Fibroblast of lung (primary cell): ENCODE results near the gene PPP4R3B. TPM values are rescaled to one million over a fixed set of nuclear protein-coding genes. Genes with fewer than 3 reads are reported as not detected.
"Not testable (repeated sequence)": the region's sequence is repeated elsewhere in the genome, so short reads cannot be mapped to it uniquely, and the experiment has no call there.

Experiments used
- DNase-seq, 2 donors: peaks; one replicate each; pipeline versions ENCODE4 v3.0.0 to v3.0.0-alpha.2; 2010; ENCODE audit warnings: low read depth in 2 of 2
- H2AFZ ChIP-seq: 2 replicates; pipeline ENCODE4 v1.5.1; 2012; ENCODE audit warnings: low read length, control low read depth, inconsistent platforms
- H3K27ac ChIP-seq: 2 replicates; pipeline ENCODE4 v1.5.1; 2011; ENCODE audit warnings: low read length, control low read depth; ENCODE audit not compliant: insufficient read depth
- H3K27me3 ChIP-seq: 2 replicates; pipeline ENCODE4 v1.5.1; 2011; ENCODE audit warnings: mild to moderate bottlenecking, low read length; ENCODE audit not compliant: control insufficient read depth, insufficient read depth
- H3K36me3 ChIP-seq: 2 replicates; pipeline ENCODE4 v1.5.1; 2011; ENCODE audit warnings: low read length; ENCODE audit not compliant: control insufficient read depth, insufficient read depth
- H3K4me1 ChIP-seq: 2 replicates; pipeline ENCODE4 v1.5.1; 2011; ENCODE audit warnings: low read length; ENCODE audit not compliant: control insufficient read depth, insufficient read depth; ENCODE audit errors: extremely low read depth
- H3K4me2 ChIP-seq: 2 replicates; pipeline ENCODE4 v1.5.1; 2011; ENCODE audit warnings: low read length, control low read depth; ENCODE audit not compliant: insufficient read depth; ENCODE audit errors: extremely low read depth
- H3K4me3 ChIP-seq, 4 experiments: fragments of 200-600 bp in 1 of 4; sonication (generic) in 1 of 4; replicated peaks in 1 of 4; 2 replicates each; pipeline ENCODE4 v1.5.1; 2011 to 2016; ENCODE audit warnings: low read length in 4 of 4, low read depth in 3 of 4, mild to moderate bottlenecking in 3 of 4, control low read depth in 2 of 4, inconsistent platforms in 1 of 4, mixed read lengths in 1 of 4; ENCODE audit not compliant: insufficient read depth in 1 of 4; ENCODE audit errors: control extremely low read depth in 1 of 4
- H3K79me2 ChIP-seq: 2 replicates; pipeline ENCODE4 v1.5.1; 2012; ENCODE audit warnings: mild to moderate bottlenecking, low read length, inconsistent platforms; ENCODE audit not compliant: control insufficient read depth, insufficient read depth
- H3K9ac ChIP-seq: 2 replicates; pipeline ENCODE4 v1.5.1; 2011; ENCODE audit warnings: mild to moderate bottlenecking, low read length, control low read depth; ENCODE audit not compliant: insufficient read depth
- H3K9me3 ChIP-seq: 2 replicates; pipeline ENCODE4 v1.5.1; 2012; ENCODE audit warnings: low read depth, low read length; ENCODE audit not compliant: control insufficient read depth, insufficient read depth
- H4K20me1 ChIP-seq: 2 replicates; pipeline ENCODE4 v1.5.1; 2011; ENCODE audit warnings: low read length; ENCODE audit not compliant: control insufficient read depth, insufficient read depth; ENCODE audit errors: extremely low read depth
- EZH2 ChIP-seq: IDR thresholded peaks from 2 replicates; pipeline ENCODE4 v1.5.1; 2012; ENCODE audit warnings: low read length, control low read depth, mild to moderate bottlenecking; ENCODE audit errors: missing control alignments
- polyA plus RNA-seq, 2 donors: library from polyadenylated mRNA; depleted of rRNA in 1 of 2; stranded (reverse) in 1 of 2; unstranded in 1 of 2; fragments of >200 nt; gene quantifications; 2 replicates each; pipeline ENCODE4 v1.2.1, GENCODE V29; 2011 to 2012; ENCODE audit warnings: missing spikeins in 1 of 2
- total RNA-seq: library from RNA; depleted of rRNA; stranded (reverse); fragments of >200 nt; gene quantifications from 2 replicates; pipeline ENCODE4 v1.2.1, GENCODE V29; 2014
- TF ChIP-seq, protein P1 (sequence below), 2 donors: IDR thresholded peaks in 1 of 2; conservative IDR thresholded peaks in 1 of 2; 1 replicate in 1 of 2; 2 replicates in 1 of 2; pipeline ENCODE4 v1.5.1; 2011 to 2012; ENCODE audit warnings: low read length in 2 of 2, control low read depth in 1 of 2, inconsistent platforms in 1 of 2, low read depth in 1 of 2, mild to moderate bottlenecking in 1 of 2

Gene PPP4R3B
- total and polyA plus RNA-seq, 2 donors (not counting 1 experiment from before 2014, with no cell fraction given): 27.5 to 51.4 TPM

DNA sequence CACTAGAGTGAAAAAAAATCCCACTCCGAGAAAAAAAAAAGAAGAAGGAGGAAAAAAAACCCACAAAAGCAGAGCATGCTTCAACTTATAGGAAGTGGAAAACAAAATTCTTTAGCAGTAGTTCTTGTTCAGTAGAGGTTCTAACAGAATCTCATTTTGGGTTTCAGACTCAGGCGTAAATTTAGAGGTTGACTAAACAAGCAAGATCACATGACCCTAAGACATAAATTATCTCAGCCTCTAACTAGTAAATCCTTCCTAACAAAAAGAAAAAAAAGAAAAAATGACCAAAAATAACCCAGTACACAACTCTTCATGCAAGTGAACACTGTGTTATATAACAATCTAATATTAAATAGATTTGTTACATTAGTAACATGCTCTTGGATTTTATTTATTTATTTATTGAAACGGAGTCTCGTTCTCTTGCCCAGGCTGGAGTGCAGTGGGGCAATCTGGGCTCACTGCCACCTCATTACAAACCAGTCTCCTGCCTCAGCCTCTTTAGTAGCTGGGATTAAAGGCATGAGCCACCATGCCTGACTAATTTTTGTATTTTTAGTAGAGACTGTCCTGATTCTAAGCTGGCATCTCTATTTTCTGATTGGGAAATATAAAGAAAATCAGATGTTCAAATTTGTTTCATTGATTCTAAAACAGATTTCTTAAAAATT is 35.4 kb downstream of the PPP4R3B start:
- Histone ChIP-seq H3K79me2 (no peaks in the 10 kb centered on the region), H3K4me1 (peaks cover 3% of the 10 kb centered on the region), H3K4me2 (no peak overlapping the region), H3K36me3 (peaks cover 1% of the 10 kb centered on the region), H3K9ac (no peak overlapping the region), H3K4me3 (no peak overlapping the region), H4K20me1 (no peaks in the 10 kb centered on the region), H2AFZ (no peak overlapping the region), H3K27ac (no peak overlapping the region), H3K9me3 (no peaks in the 10 kb centered on the region), H3K27me3 (no peaks in the 10 kb centered on the region)
- peak; percentile 37 to 60 for DNase-seq
- TF ChIP-seq, protein P1, sequence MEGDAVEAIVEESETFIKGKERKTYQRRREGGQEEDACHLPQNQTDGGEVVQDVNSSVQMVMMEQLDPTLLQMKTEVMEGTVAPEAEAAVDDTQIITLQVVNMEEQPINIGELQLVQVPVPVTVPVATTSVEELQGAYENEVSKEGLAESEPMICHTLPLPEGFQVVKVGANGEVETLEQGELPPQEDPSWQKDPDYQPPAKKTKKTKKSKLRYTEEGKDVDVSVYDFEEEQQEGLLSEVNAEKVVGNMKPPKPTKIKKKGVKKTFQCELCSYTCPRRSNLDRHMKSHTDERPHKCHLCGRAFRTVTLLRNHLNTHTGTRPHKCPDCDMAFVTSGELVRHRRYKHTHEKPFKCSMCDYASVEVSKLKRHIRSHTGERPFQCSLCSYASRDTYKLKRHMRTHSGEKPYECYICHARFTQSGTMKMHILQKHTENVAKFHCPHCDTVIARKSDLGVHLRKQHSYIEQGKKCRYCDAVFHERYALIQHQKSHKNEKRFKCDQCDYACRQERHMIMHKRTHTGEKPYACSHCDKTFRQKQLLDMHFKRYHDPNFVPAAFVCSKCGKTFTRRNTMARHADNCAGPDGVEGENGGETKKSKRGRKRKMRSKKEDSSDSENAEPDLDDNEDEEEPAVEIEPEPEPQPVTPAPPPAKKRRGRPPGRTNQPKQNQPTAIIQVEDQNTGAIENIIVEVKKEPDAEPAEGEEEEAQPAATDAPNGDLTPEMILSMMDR (conservative IDR thresholded peaks at IDR 0.05 in 1 of 2, IDR thresholded peaks at IDR 0.05 in 1 of 2; ENCODE audit: low read depth in 1 of 2, low read length in 2 of 2): no peak
- TF ChIP-seq EZH2: no peak

DNA sequence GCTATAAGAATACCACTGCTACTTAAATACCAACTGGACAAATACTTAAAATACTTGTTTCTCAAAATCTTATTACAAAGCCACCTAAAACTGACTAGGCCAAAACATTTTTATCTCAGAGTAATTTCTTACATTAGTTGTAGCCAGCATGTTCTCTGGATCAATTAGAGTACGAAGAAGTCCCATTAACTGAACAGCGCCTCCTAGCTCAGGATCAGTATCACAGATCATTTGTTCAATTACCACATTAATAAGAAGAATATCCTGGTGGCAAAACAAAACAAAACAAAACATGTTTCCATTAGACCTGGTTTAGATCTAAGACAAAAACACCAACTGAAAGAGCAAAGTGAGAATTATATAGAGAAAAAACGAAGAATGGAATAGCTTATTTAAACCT is 36.0 kb downstream of the PPP4R3B start:
- Histone ChIP-seq H2AFZ (no peak overlapping the region), H3K79me2 (no peaks in the 10 kb centered on the region), H4K20me1 (no peaks in the 10 kb centered on the region), H3K36me3 (peaks cover 1% of the 10 kb centered on the region), H3K9me3 (no peaks in the 10 kb centered on the region), H3K27me3 (no peaks in the 10 kb centered on the region), H3K27ac (no peak overlapping the region), H3K4me2 (no peak overlapping the region), H3K4me1 (peaks cover 3% of the 10 kb centered on the region), H3K9ac (no peak overlapping the region), H3K4me3 (no peak overlapping the region)
- no peak for DNase-seq
- TF ChIP-seq, protein P1 (conservative IDR thresholded peaks at IDR 0.05 in 1 of 2, IDR thresholded peaks at IDR 0.05 in 1 of 2; ENCODE audit: low read depth in 1 of 2, low read length in 2 of 2): peak in 1 of 2 donors; percentile 26
- no peak for TF ChIP-seq EZH2

DNA sequence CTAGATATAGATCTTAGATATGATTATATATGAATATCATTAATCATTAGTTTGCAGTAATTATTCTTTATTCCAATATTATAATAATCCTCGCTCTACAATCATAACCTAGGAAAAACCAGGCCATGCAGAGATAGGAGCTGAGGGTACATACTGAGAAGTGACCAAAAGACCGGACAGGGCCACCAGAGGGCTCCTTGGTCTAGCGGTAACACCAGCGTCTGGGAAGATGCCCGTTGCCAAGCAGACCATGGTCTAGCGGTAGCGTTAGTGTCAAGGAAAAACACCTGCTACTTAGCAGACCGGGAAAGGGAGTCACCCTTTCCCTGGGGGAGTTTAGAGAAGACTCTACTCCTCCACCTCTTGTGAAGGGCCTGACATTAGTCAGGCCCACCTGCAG is 48.4 kb downstream of the PPP4R3B start:
- not testable (repeated sequence) for H3K79me2 ChIP-seq

More for the DNA sequence above, 48.4 kb downstream of the PPP4R3B start:
- H3K4me1 ChIP-seq, H2AFZ ChIP-seq, H3K4me3 ChIP-seq, H3K9ac ChIP-seq, H4K20me1 ChIP-seq, H3K4me2 ChIP-seq, DNase-seq, H3K27ac ChIP-seq, H3K27me3 ChIP-seq, H3K36me3 ChIP-seq, H3K9me3 ChIP-seq: not testable (repeated sequence)
